Ascending aorta (tissue), 2 donors: ENCODE measurements around the gene WBP4. TPM values are rescaled to one million over a fixed set of nuclear protein-coding genes. Genes with fewer than 3 reads are reported as not detected.

Experiments
- DNase-seq, 2 donors: peaks; one replicate each; pipeline ENCODE4 v3.0.0-alpha.2; 2019; ENCODE audit warnings: low spot score in 2 of 2
- H3K27ac ChIP-seq, 2 donors: fragments of 200-600 bp; sonication (generic); one replicate each; pipeline ENCODE4 v1.5.1; 2016 to 2017; ENCODE audit warnings: mild to moderate bottlenecking in 1 of 2
- H3K27me3 ChIP-seq: fragments of 200-600 bp; sonication (generic); one replicate; pipeline ENCODE4 v1.5.1; 2017
- H3K36me3 ChIP-seq, 2 donors: fragments of 200-600 bp; sonication (generic); one replicate each; pipeline ENCODE4 v1.5.1; 2016
- H3K4me1 ChIP-seq, 2 donors: fragments of 200-600 bp; sonication (generic); one replicate each; pipeline ENCODE4 v1.5.1; 2016 to 2017; ENCODE audit warnings: mild to moderate bottlenecking in 1 of 2
- H3K4me3 ChIP-seq, 2 donors: fragments of 200-600 bp; sonication (generic); one replicate each; pipeline ENCODE4 v1.5.1; 2016 to 2017; ENCODE audit warnings: mild to moderate bottlenecking in 1 of 2
- H3K9me3 ChIP-seq, 2 donors: fragments of 200-600 bp; sonication (generic); one replicate each; pipeline ENCODE4 v1.5.1; 2016
- intact Hi-C: fragments of 100-400 bp; cut with DNase I; formaldehyde crosslinking; loops from one replicate; pipeline ENCODE4 v1.15.1; 2023
- total RNA-seq: library from RNA; depleted of rRNA; stranded (reverse); fragments of >200 nt; gene quantifications from one replicate; pipeline ENCODE4 v1.1.0, GENCODE V29; 2016
- TF ChIP-seq, protein P1 (sequence below), 3 experiments: fragments of 200-600 bp in 2 of 3; fragments of 450-650 bp in 1 of 3; sonication (generic) in 2 of 3; IDR thresholded peaks; one replicate each; pipeline ENCODE4 v1.5.1; 2016 to 2019; ENCODE audit warnings: antibody characterized with exemption in 3 of 3, mild to moderate bottlenecking in 1 of 3, moderate library complexity in 1 of 3

Gene WBP4
- total RNA-seq, 1 donor from 2014 or later: 0.96 TPM

DNA sequence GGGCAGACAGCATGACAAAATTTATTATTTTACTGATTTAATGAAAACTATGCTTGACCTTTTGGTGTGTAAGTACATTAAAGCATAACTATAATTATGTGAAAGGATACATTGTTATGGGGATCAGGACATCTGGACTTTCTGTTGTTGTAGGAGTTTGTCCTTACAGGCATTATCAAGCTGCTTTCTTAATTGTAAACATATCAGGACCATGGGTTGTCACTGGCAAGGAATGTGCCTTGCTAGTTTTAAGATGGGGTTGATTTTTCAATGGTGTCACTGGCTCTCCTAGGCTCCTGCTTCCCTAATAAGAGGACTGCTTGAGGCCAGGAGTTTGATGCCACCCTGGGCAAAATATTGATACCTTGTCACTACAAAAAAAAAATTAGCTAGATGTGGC lies 38.7 kb downstream of the WBP4 start:
- H3K4me1 ChIP-seq: no peaks in the 10 kb centered on the region
- no peak for DNase-seq
- H3K9me3 ChIP-seq: no peaks in the 10 kb centered on the region
- no peak overlapping the region for H3K27ac ChIP-seq
- H3K4me3 ChIP-seq: no peak overlapping the region
- H3K27me3 ChIP-seq: no peaks in the 10 kb centered on the region
- intact Hi-C loops: no loop called here
- TF ChIP-seq, protein P1, sequence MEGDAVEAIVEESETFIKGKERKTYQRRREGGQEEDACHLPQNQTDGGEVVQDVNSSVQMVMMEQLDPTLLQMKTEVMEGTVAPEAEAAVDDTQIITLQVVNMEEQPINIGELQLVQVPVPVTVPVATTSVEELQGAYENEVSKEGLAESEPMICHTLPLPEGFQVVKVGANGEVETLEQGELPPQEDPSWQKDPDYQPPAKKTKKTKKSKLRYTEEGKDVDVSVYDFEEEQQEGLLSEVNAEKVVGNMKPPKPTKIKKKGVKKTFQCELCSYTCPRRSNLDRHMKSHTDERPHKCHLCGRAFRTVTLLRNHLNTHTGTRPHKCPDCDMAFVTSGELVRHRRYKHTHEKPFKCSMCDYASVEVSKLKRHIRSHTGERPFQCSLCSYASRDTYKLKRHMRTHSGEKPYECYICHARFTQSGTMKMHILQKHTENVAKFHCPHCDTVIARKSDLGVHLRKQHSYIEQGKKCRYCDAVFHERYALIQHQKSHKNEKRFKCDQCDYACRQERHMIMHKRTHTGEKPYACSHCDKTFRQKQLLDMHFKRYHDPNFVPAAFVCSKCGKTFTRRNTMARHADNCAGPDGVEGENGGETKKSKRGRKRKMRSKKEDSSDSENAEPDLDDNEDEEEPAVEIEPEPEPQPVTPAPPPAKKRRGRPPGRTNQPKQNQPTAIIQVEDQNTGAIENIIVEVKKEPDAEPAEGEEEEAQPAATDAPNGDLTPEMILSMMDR (IDR thresholded peaks at IDR 0.05): no peak
- no peaks in the 10 kb centered on the region for H3K36me3 ChIP-seq

DNA sequence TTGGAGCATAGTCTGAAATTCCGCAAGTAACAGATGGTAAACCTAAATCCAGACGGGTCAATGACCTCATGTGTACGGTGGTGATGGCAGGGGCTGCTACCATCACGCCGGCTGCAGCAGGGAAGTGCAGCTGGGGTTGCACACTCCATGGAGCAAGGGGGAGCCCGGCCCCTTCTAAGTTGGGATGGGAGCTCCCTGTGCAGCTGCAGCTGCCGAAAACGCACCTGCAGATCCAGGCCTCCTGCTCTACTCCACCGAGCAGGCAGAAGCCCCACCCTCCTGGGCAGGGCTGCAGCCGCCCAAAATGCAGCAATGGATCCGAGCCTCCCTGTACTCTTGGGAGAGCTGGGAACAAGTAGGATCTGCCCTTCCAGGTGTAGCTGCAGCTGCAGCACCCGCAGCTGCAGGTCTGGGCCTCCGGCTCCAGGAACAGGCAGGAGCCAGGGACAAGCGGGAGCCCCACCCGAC lies 45.8 kb downstream of the WBP4 start:
- no peaks in the 10 kb centered on the region for H3K4me1 ChIP-seq
- DNase-seq: no peak
- intact Hi-C loops: no loop called here
- H3K27me3 ChIP-seq: no peaks in the 10 kb centered on the region
- no peak overlapping the region for H3K4me3 ChIP-seq
- TF ChIP-seq, protein P1 (IDR thresholded peaks at IDR 0.05): no peak
- no peaks in the 10 kb centered on the region for H3K9me3 ChIP-seq
- H3K27ac ChIP-seq: no peak overlapping the region
- H3K36me3 ChIP-seq: no peaks in the 10 kb centered on the region

DNA sequence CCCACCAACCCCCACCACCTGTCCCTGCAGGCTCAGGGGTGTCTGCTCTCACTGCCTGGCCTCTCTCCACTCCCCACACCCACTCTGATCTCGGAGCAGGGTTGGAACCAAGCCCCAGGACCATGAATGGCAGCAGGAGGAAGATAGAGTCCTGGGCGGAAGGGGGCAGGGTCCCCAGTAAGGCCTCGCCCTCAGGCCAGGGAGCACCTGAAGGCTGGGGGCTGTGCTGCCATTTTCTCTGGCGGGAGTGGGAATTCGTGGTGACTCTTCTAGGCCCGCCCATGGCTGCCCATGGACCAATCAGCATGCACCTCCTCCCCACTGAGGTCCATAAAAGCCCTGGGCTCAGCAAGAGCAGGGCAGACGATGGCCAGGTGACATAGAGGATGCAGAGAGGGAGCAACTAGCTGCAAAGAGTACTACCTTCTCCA lies 46.3 kb downstream of the WBP4 start:
- H3K27me3 ChIP-seq: no peaks in the 10 kb centered on the region
- no peak for DNase-seq
- TF ChIP-seq, protein P1 (IDR thresholded peaks at IDR 0.05): no peak
- no peaks in the 10 kb centered on the region for H3K4me1 ChIP-seq
- H3K9me3 ChIP-seq: no peaks in the 10 kb centered on the region
- no peaks in the 10 kb centered on the region for H3K36me3 ChIP-seq
- intact Hi-C loops: no loop called here
- H3K4me3 ChIP-seq: no peak overlapping the region
- no peak overlapping the region for H3K27ac ChIP-seq

DNA sequence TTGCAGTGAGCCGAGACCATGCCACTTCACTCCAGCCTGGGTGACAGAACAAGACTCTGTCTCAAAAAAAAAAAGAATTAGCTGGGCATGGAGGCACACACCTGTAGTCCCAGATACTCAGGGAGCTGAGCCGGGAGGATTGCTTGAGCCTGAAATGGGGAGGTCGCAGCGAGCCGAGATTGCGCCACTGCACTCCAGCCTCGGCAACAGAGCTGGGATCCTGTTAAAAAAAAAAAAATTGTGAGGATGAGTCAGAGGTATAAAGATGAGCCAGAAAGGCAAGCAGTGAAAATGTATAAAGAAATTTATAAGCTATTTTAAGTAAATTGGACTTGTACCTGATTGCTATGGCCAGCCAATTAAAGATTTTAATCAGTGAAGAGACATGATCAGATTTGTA lies 50.1 kb downstream of the WBP4 start:
- no peak for DNase-seq
- Histone ChIP-seq H3K36me3 (no peaks in the 10 kb centered on the region), H3K27ac (no peak overlapping the region), H3K4me1 (no peaks in the 10 kb centered on the region), H3K27me3 (no peaks in the 10 kb centered on the region), H3K4me3 (no peak overlapping the region), H3K9me3 (no peaks in the 10 kb centered on the region)
- intact Hi-C loops: no loop called here
- TF ChIP-seq, protein P1 (IDR thresholded peaks at IDR 0.05): no peak

DNA sequence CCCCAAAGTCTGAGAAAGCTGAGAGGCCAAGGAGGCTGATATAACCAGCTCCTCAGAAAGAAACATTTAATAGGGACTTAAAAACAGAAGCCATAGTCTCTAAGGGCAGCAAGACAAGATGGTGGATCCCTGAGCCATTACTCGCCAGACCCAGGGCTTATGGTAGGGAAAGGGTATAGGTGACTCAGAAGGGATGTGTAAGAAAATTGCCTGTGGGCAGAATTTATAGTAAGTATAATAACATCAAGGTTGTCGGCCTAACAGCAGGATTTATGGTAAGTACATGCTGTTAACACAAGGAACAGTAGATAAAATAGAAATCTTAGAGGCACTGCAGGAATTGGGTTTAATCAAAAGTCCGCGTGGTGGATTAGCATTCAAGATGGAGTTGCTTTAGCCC lies 56.6 kb downstream of the WBP4 start:
- no peak for DNase-seq
- intact Hi-C loops: no loop called here
- Histone ChIP-seq H3K27me3 (no peaks in the 10 kb centered on the region), H3K36me3 (no peaks in the 10 kb centered on the region), H3K4me3 (no peak overlapping the region), H3K4me1 (no peaks in the 10 kb centered on the region), H3K9me3 (no peaks in the 10 kb centered on the region), H3K27ac (no peak overlapping the region)
- TF ChIP-seq, protein P1 (IDR thresholded peaks at IDR 0.05): no peak

DNA sequence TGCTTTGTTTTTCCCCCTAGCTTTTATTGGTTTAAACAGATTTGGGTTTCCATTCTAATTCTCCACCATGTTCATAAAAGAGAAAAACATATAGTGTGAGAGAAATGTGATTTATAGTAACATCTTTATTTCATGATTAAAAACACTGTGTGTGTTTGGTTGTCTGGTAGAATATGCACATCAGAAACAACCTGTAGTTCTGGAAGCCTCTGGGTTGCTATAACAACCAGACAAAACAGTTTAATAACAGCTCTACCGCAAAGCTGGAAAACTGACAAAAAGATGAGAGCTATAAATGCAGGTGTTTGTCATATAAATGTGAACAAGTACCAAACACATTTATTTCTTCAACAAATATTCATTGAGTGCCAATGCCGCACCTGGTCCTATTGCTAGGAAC lies 61.5 kb downstream of the WBP4 start:
- TF ChIP-seq, protein P1 (IDR thresholded peaks at IDR 0.05): no peak
- intact Hi-C loops: no loop called here

More for the DNA sequence above, 61.5 kb downstream of the WBP4 start:
- no peaks in the 10 kb centered on the region for H3K27me3 ChIP-seq
- no peaks in the 10 kb centered on the region for H3K9me3 ChIP-seq
- H3K4me3 ChIP-seq: no peak overlapping the region
- H3K36me3 ChIP-seq: peaks cover 0 to 3% of the 10 kb centered on the region in 2 donors
- no peak for DNase-seq
- H3K27ac ChIP-seq: no peak overlapping the region
- H3K4me1 ChIP-seq: no peaks in the 10 kb centered on the region
